HepG2 (cell line): ENCODE results near the gene ARL6IP4. TPM values are rescaled to one million over a fixed set of nuclear protein-coding genes. Genes with fewer than 3 reads are reported as not detected.

Source experiments
- CREB3 ChIP-seq: sonication (generic); formaldehyde crosslinking; IDR thresholded peaks from 2 replicates; pipeline ENCODE4 v1.5.0; 2020; ENCODE audit warnings: missing genetic modification reagents
- HOXA7 ChIP-seq: sonication (generic); formaldehyde crosslinking; IDR thresholded peaks from 2 replicates; pipeline ENCODE4 v1.8.1; 2022; ENCODE audit warnings: mild to moderate bottlenecking, missing genetic modification reagents, moderate library complexity
- NFAT5 ChIP-seq: sonication (generic); formaldehyde crosslinking; IDR thresholded peaks from 2 replicates; pipeline ENCODE4 v1.4.0; 2020; ENCODE audit warnings: missing genetic modification reagents
- NFATC3 ChIP-seq: sonication (generic); formaldehyde crosslinking; IDR thresholded peaks from 2 replicates; pipeline ENCODE4 v1.5.1; 2020; ENCODE audit warnings: mild to moderate bottlenecking, missing genetic modification reagents
- REPIN1 ChIP-seq: sonication (generic); formaldehyde crosslinking; IDR thresholded peaks from 2 replicates; pipeline ENCODE4 v1.8.0; 2022; ENCODE audit warnings: missing genetic modification reagents, low read depth, mild to moderate bottlenecking, borderline replicate concordance
- U2AF1 ChIP-seq: fragments of 200-400 bp; formaldehyde crosslinking; optimal IDR thresholded peaks from 2 replicates; pipeline ENCODE3; 2017; ENCODE audit warnings: mild to moderate bottlenecking, low read depth, low read length
- XRCC5 ChIP-seq: fragments of 200-400 bp; formaldehyde crosslinking; optimal IDR thresholded peaks from 2 replicates; pipeline ENCODE3; 2017; ENCODE audit warnings: mild to moderate bottlenecking, low read length
- ZNF124 ChIP-seq: sonication (generic); formaldehyde crosslinking; IDR thresholded peaks from 2 replicates; pipeline ENCODE4 v1.4.0; 2020; ENCODE audit warnings: missing genetic modification reagents
- ZNF782 ChIP-seq: sonication (generic); formaldehyde crosslinking; IDR thresholded peaks from 2 replicates; pipeline ENCODE4 v1.4.0; 2020; ENCODE audit warnings: missing genetic modification reagents, mild to moderate bottlenecking, borderline replicate concordance
- polyA plus RNA-seq, 8 experiments: library from polyadenylated mRNA; depleted of rRNA in 3 of 8; stranded (reverse) in 7 of 8; unstranded in 1 of 8; fragments of >200 nt; fragmentation: Illumina TruSeq in 4 of 8; extraction: Trizol in 4 of 8; gene quantifications; 2 replicates each; pipeline versions ENCODE4 v1.2.1 to v1.2.3, GENCODE V29; 2011 to 2016; ENCODE audit warnings: low read depth in 4 of 8, missing spikeins in 1 of 8, mixed read lengths in 1 of 8; ENCODE audit not compliant: insufficient read depth in 1 of 8
- total RNA-seq, 5 experiments: library from RNA; depleted of rRNA; stranded (reverse); fragments of >200 nt; fragmentation: Illumina TruSeq; extraction: Trizol; gene quantifications; 2 replicates each; pipeline ENCODE4 v1.2.3, GENCODE V29; 2016; ENCODE audit warnings: low read depth in 1 of 5
- TF ChIP-seq, protein P1 (sequence below): sonication (generic); formaldehyde crosslinking; IDR thresholded peaks from 2 replicates; pipeline ENCODE4 v1.5.1; 2020; ENCODE audit warnings: mild to moderate bottlenecking, missing genetic modification reagents, borderline replicate concordance
- TF ChIP-seq, protein P2 (sequence below): sonication (generic); formaldehyde crosslinking; IDR thresholded peaks from 2 replicates; pipeline ENCODE4 v1.4.0; 2020; ENCODE audit warnings: mild to moderate bottlenecking, low read depth, missing genetic modification reagents
- TF ChIP-seq, protein P3 (sequence below): conservative IDR thresholded peaks from 2 replicates; pipeline ENCODE4 v1.6.1; 2018; ENCODE audit warnings: missing genetic modification reagents

Gene ARL6IP4
- total and polyA plus RNA-seq, 2 of the 13 experiments (the other 11 are each of a cell fraction or from before 2014, with no cell fraction given) = 155 to 220 TPM

DNA sequence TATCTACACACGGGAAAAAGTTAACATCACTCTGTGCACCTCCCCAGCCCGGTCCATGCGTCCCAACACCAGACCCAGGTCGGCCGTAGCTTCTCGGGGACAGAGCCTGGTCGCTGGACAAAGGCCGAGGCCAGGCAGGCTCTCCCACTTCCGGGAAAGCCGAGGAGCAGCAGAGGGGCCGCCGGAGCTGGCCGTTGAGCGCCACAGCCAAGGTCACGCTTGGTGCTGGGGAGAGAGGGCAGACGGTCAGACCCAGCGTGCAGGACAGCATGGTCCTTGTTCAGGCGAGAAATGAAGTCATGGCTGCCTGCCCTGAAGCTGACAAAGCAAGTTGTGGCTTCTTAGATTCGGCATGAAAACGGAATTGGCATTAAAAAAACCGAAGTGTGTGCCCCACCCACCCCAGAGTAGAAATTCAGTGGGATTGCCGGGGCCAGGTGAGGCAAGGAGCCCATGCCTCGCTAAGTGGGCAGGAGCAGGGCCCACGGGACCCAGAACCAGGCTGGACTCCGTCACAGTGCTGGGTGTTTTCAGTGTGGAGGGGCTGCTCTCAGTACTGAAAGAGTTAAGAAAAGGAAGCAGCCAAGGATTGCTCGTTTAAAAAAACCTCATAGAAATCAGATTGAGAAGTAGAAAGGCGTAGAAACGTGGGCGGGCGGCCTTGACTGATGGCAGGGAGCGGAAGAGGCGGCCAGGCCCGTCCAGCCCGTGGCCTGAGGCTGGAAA lies 4.3 kb downstream of the ARL6IP4 start (continued):
- TF ChIP-seq NFAT5 = 0 out of 2 replicates have a peak, but pooled peaks have one; percentile 34
- TF ChIP-seq REPIN1 (CRISPR knock-in tag) = peak; percentile 87
- TF ChIP-seq NFATC3 (CRISPR knock-in tag) = 0 out of 2 replicates have a peak, but pooled peaks have one; percentile 7
- TF ChIP-seq ZNF782 = no peak
- no peak for TF ChIP-seq XRCC5
- TF ChIP-seq ZNF124 (CRISPR knock-in tag) = peak; percentile 75; the same call in 1 of the 2 replicates
- TF ChIP-seq HOXA7 (CRISPR knock-in tag) = no peak
- TF ChIP-seq, protein P1, sequence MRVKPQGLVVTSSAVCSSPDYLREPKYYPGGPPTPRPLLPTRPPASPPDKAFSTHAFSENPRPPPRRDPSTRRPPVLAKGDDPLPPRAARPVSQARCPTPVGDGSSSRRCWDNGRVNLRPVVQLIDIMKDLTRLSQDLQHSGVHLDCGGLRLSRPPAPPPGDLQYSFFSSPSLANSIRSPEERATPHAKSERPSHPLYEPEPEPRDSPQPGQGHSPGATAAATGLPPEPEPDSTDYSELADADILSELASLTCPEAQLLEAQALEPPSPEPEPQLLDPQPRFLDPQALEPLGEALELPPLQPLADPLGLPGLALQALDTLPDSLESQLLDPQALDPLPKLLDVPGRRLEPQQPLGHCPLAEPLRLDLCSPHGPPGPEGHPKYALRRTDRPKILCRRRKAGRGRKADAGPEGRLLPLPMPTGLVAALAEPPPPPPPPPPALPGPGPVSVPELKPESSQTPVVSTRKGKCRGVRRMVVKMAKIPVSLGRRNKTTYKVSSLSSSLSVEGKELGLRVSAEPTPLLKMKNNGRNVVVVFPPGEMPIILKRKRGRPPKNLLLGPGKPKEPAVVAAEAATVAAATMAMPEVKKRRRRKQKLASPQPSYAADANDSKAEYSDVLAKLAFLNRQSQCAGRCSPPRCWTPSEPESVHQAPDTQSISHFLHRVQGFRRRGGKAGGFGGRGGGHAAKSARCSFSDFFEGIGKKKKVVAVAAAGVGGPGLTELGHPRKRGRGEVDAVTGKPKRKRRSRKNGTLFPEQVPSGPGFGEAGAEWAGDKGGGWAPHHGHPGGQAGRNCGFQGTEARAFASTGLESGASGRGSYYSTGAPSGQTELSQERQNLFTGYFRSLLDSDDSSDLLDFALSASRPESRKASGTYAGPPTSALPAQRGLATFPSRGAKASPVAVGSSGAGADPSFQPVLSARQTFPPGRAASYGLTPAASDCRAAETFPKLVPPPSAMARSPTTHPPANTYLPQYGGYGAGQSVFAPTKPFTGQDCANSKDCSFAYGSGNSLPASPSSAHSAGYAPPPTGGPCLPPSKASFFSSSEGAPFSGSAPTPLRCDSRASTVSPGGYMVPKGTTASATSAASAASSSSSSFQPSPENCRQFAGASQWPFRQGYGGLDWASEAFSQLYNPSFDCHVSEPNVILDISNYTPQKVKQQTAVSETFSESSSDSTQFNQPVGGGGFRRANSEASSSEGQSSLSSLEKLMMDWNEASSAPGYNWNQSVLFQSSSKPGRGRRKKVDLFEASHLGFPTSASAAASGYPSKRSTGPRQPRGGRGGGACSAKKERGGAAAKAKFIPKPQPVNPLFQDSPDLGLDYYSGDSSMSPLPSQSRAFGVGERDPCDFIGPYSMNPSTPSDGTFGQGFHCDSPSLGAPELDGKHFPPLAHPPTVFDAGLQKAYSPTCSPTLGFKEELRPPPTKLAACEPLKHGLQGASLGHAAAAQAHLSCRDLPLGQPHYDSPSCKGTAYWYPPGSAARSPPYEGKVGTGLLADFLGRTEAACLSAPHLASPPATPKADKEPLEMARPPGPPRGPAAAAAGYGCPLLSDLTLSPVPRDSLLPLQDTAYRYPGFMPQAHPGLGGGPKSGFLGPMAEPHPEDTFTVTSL (CRISPR knock-in tag) = peak; percentile 85
- TF ChIP-seq, protein P2, sequence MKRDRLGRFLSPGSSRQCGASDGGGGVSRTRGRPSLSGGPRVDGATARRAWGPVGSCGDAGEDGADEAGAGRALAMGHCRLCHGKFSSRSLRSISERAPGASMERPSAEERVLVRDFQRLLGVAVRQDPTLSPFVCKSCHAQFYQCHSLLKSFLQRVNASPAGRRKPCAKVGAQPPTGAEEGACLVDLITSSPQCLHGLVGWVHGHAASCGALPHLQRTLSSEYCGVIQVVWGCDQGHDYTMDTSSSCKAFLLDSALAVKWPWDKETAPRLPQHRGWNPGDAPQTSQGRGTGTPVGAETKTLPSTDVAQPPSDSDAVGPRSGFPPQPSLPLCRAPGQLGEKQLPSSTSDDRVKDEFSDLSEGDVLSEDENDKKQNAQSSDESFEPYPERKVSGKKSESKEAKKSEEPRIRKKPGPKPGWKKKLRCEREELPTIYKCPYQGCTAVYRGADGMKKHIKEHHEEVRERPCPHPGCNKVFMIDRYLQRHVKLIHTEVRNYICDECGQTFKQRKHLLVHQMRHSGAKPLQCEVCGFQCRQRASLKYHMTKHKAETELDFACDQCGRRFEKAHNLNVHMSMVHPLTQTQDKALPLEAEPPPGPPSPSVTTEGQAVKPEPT = no peak; the same call in 1 of the 2 replicates
- TF ChIP-seq, protein P3, sequence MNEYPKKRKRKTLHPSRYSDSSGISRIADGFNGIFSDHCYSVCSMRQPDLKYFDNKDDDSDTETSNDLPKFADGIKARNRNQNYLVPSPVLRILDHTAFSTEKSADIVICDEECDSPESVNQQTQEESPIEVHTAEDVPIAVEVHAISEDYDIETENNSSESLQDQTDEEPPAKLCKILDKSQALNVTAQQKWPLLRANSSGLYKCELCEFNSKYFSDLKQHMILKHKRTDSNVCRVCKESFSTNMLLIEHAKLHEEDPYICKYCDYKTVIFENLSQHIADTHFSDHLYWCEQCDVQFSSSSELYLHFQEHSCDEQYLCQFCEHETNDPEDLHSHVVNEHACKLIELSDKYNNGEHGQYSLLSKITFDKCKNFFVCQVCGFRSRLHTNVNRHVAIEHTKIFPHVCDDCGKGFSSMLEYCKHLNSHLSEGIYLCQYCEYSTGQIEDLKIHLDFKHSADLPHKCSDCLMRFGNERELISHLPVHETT (CRISPR knock-in tag) = 0 out of 2 replicates have a peak, but pooled peaks have one; percentile 62
- no peak for TF ChIP-seq U2AF1
- 0 out of 2 replicates have a peak, but pooled peaks have one; percentile 42 for TF ChIP-seq CREB3
